PC-3 (cell line): Measurements from ENCODE around the gene ASIC5.

Experiments
- EZH2 ChIP-seq: fragments of 300-600 bp; sonication (generic); IDR thresholded peaks from one replicate; pipeline ENCODE4 v1.6.1; 2017; ENCODE audit warnings: antibody characterized with exemption, mild to moderate bottlenecking, low read length; ENCODE audit not compliant: unreplicated experiment
- EZH2phosphoT487 ChIP-seq: fragments of 300-600 bp; sonication (generic); IDR thresholded peaks from 2 replicates; pipeline ENCODE4 v1.6.1; 2018; ENCODE audit warnings: mild to moderate bottlenecking, antibody characterized with exemption, low read length, borderline replicate concordance
- TF ChIP-seq, protein P1 (sequence below): fragments of 300-600 bp; sonication (generic); conservative IDR thresholded peaks from 2 replicates; pipeline ENCODE4 v1.5.1; 2017; ENCODE audit warnings: antibody characterized with exemption, low read depth, mild to moderate bottlenecking, low read length

DNA sequence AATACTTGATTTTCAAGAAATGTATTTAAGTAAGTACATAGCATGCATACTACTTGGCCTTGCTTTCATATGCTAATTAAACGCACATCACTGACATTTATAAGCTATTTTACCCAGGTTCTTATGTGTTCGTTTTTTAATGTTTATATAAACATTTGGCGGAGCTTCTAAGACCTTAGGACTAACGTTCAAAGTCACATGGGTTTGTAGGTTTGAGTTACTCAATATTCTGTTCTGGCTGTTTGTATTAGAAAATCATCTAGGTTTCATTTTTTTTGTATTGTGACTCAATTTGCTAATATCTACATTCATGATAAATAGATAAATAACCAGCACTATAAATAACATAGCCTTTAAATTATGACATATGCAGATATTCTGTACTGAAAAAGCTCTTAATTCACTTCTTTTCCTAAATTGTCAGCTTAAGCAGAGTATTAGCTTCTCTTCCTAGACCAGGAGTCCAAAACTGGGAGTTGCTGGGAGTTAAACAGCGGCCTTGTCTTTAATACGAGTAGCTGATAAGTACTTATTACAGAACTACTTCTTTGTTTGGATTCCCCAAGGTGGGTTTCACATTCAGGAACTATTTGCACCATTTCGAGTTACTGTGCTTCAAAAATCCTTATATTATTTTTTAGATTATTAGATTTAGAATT lies 65.3 kb downstream of the ASIC5 start:
- TF ChIP-seq, protein P1, sequence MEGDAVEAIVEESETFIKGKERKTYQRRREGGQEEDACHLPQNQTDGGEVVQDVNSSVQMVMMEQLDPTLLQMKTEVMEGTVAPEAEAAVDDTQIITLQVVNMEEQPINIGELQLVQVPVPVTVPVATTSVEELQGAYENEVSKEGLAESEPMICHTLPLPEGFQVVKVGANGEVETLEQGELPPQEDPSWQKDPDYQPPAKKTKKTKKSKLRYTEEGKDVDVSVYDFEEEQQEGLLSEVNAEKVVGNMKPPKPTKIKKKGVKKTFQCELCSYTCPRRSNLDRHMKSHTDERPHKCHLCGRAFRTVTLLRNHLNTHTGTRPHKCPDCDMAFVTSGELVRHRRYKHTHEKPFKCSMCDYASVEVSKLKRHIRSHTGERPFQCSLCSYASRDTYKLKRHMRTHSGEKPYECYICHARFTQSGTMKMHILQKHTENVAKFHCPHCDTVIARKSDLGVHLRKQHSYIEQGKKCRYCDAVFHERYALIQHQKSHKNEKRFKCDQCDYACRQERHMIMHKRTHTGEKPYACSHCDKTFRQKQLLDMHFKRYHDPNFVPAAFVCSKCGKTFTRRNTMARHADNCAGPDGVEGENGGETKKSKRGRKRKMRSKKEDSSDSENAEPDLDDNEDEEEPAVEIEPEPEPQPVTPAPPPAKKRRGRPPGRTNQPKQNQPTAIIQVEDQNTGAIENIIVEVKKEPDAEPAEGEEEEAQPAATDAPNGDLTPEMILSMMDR: no peak
- no peak for TF ChIP-seq EZH2
- TF ChIP-seq EZH2phosphoT487: no peak
